ENCODE data around the gene NOP10. TPM values are rescaled to one million over a fixed set of nuclear protein-coding genes. Genes with fewer than 3 reads are reported as not detected.

Gene NOP10
- total and polyA plus RNA-seq, 2 donors from 2014 or later, result 92.9 to 383 TPM

- Histone ChIP-seq H3K9me3 (ENCODE audit: control insufficient read depth in 2 of 3, insufficient read depth in 1 of 3, low read length in 3 of 3) (no peaks in the 10 kb centered on the region), H3K9ac (ENCODE audit: low read length in 3 of 3) (no peak overlapping the region), H3K27me3 (ENCODE audit: control insufficient read depth, insufficient read depth, low read length) (no peaks in the 10 kb centered on the region), H3K27ac (ENCODE audit: low read depth in 2 of 2, low read length in 2 of 2) (no peak overlapping the region), H3K4me1 (ENCODE audit: control insufficient read depth in 2 of 3, insufficient read depth in 2 of 3, low read depth in 1 of 3, low read length in 3 of 3) (peaks cover 0 to 17% (median 0%) of the 10 kb centered on the region in 3 donors), H3K4me3 (ENCODE audit: low read length in 3 of 3) (no peak overlapping the region), H3K36me3 (ENCODE audit: control insufficient read depth in 2 of 3, insufficient read depth in 3 of 3, low read length in 3 of 3) (no peaks in the 10 kb centered on the region)
- FAIRE-seq (no peak), DNase-seq (no peak)
- TF ChIP-seq CTCF (IDR thresholded peaks at IDR 0.05; ENCODE audit: borderline replicate concordance, extremely low read depth, insufficient read depth), result no peak
- intact Hi-C loops (cut with DNase I), result no loop called here
These were observed 21.1 kb upstream of the NOP10 start for GRCh38 chr15:34364041-34364440.

GRCh38 chr15:34362047-34362773 is 19.3 kb upstream of the NOP10 start:
- H3K4me3 ChIP-seq (ENCODE audit: low read length in 3 of 3), result no peak overlapping the region
- H3K27ac ChIP-seq (ENCODE audit: low read depth in 2 of 2, low read length in 2 of 2), result no peak overlapping the region
- DNase-seq (no peak), FAIRE-seq (no peak)
- TF ChIP-seq CTCF (IDR thresholded peaks at IDR 0.05; ENCODE audit: borderline replicate concordance, extremely low read depth, insufficient read depth), result no peak
- H3K27me3 ChIP-seq (ENCODE audit: control insufficient read depth, insufficient read depth, low read length), result no peaks in the 10 kb centered on the region
- no peaks in the 10 kb centered on the region for H3K36me3 ChIP-seq (ENCODE audit: control insufficient read depth in 2 of 3, insufficient read depth in 3 of 3, low read length in 3 of 3)
- H3K9ac ChIP-seq (ENCODE audit: low read length in 3 of 3), result no peak overlapping the region
- no peaks in the 10 kb centered on the region for H3K9me3 ChIP-seq (ENCODE audit: control insufficient read depth in 2 of 3, insufficient read depth in 1 of 3, low read length in 3 of 3)
- H3K4me1 ChIP-seq (ENCODE audit: control insufficient read depth in 2 of 3, insufficient read depth in 2 of 3, low read depth in 1 of 3, low read length in 3 of 3), result peaks cover 0 to 9% (median 0%) of the 10 kb centered on the region in 3 donors
- intact Hi-C loops (cut with DNase I), result no loop called here

- no peak for TF ChIP-seq CTCF (IDR thresholded peaks at IDR 0.05; ENCODE audit: borderline replicate concordance, extremely low read depth, insufficient read depth)
- no peak for FAIRE-seq
- Histone ChIP-seq H3K4me3 (ENCODE audit: low read length in 3 of 3) (no peak overlapping the region), H3K27me3 (ENCODE audit: control insufficient read depth, insufficient read depth, low read length) (no peaks in the 10 kb centered on the region), H3K9me3 (ENCODE audit: control insufficient read depth in 2 of 3, insufficient read depth in 1 of 3, low read length in 3 of 3) (no peaks in the 10 kb centered on the region), H3K27ac (ENCODE audit: low read depth in 2 of 2, low read length in 2 of 2) (no peak overlapping the region), H3K9ac (ENCODE audit: low read length in 3 of 3) (no peak overlapping the region), H3K36me3 (ENCODE audit: control insufficient read depth in 2 of 3, insufficient read depth in 3 of 3, low read length in 3 of 3) (no peaks in the 10 kb centered on the region), H3K4me1 (ENCODE audit: control insufficient read depth in 2 of 3, insufficient read depth in 2 of 3, low read depth in 1 of 3, low read length in 3 of 3) (peaks cover 0 to 9% (median 0%) of the 10 kb centered on the region in 3 donors)
- intact Hi-C loops (cut with DNase I), result no loop called here
- no peak for DNase-seq
These were observed 18.3 kb upstream of the NOP10 start for GRCh38 chr15:34361278-34361677.
